Panc1 (cell line): ENCODE measurements around the gene MYO1B. TPM values are rescaled to one million over a fixed set of nuclear protein-coding genes. Genes with fewer than 3 reads are reported as not detected.

Experiments used
- ATAC-seq: fragments of 200-7000 bp; cut with Tn5 transposase; 2 replicates; pipeline ENCODE4 v1.9.1; 2020; ENCODE audit warnings: mild to moderate bottlenecking, moderate library complexity
- BruUV-seq: library from RNA; stranded (reverse); fragments of 400-500 nt; replicated peaks from 2 replicates; lab custom pipeline; 2021; lab: Mats Ljungman, UMichigan
- CTCF ChIA-PET: fragments of 300-600 bp; sonication (Branson Sonifier 250); formaldehyde crosslinking; loops from one replicate; lab custom pipeline; 2022; ENCODE audit warnings: antibody characterized with exemption; lab: Charles Lee
- POLR2A ChIA-PET: fragments of 300-600 bp; sonication (Branson Sonifier 250); formaldehyde crosslinking; loops from one replicate; lab custom pipeline; 2022; ENCODE audit warnings: antibody characterized with exemption; lab: Charles Lee
- DNase-seq: peaks from one replicate; pipeline ENCODE4 v3.0.0-alpha.2; 2010; ENCODE audit warnings: low read depth, low spot score
- H3K27ac ChIP-seq: 2 replicates; pipeline ENCODE4 v1.5.1; 2011; ENCODE audit warnings: mild to moderate bottlenecking, low read length, inconsistent platforms
- H3K27me3 ChIP-seq: fragments of 200-500 bp; sonication (Bioruptor generic); 2 replicates; pipeline ENCODE4 v1.6.0; 2014; ENCODE audit warnings: low read length, inconsistent platforms; ENCODE audit not compliant: control insufficient read depth, insufficient read depth
- H3K36me3 ChIP-seq: fragments of 200-500 bp; sonication (Bioruptor generic); 2 replicates; pipeline ENCODE4 v1.5.1; 2014; ENCODE audit warnings: inconsistent platforms, mild to moderate bottlenecking, low read length, moderate library complexity; ENCODE audit not compliant: control insufficient read depth, insufficient read depth
- H3K4me1 ChIP-seq: 2 replicates; pipeline ENCODE4 v1.5.1; 2011; ENCODE audit warnings: inconsistent platforms, mild to moderate bottlenecking, low read length, moderate library complexity; ENCODE audit not compliant: control insufficient read depth, insufficient read depth
- H3K4me3 ChIP-seq, 2 experiments: 2 replicates each; pipeline ENCODE4 v1.5.1; 2011 to 2012; ENCODE audit warnings: low read depth in 2 of 2, low read length in 2 of 2, mild to moderate bottlenecking in 2 of 2, inconsistent platforms in 1 of 2, moderate library complexity in 1 of 2
- H3K9me3 ChIP-seq: fragments of 200-500 bp; sonication (Bioruptor generic); 2 replicates; pipeline ENCODE4 v1.5.1; 2014; ENCODE audit warnings: low read depth, mild to moderate bottlenecking, inconsistent platforms, low read length, moderate library complexity; ENCODE audit not compliant: control insufficient read depth, insufficient read depth
- CTCF ChIP-seq: fragments of 450-650 bp; IDR thresholded peaks from 2 replicates; pipeline ENCODE4 v1.5.1; 2017; ENCODE audit warnings: mild to moderate bottlenecking
- POLR2AphosphoS5 ChIP-seq: IDR thresholded peaks from 2 replicates; pipeline ENCODE4 v1.6.1; 2012; ENCODE audit warnings: mild to moderate bottlenecking, low read depth, low read length, moderate library complexity
- REST ChIP-seq, 2 experiments: IDR thresholded peaks; 2 replicates each; pipeline ENCODE4 v1.6.1; 2011 to 2012; ENCODE audit warnings: low read depth in 2 of 2, control low read depth in 1 of 2, low read length in 1 of 2, mild to moderate bottlenecking in 1 of 2, moderate library complexity in 1 of 2; ENCODE audit not compliant: insufficient read depth in 1 of 2
- SIN3A ChIP-seq: IDR thresholded peaks from 2 replicates; pipeline ENCODE4 v1.6.1; 2012; ENCODE audit warnings: low read depth, mild to moderate bottlenecking, low read length, moderate library complexity, borderline replicate concordance; ENCODE audit not compliant: insufficient read depth
- in situ Hi-C: cut with HindIII; loops from 2 replicates; pipeline ENCODE4 v1.10.0; 2016; ENCODE audit warnings: low sequenced_read_pairs, low pct_unique_long_range_greater_than_20kb
- intact Hi-C: fragments of 100-400 bp; cut with micrococcal nuclease; formaldehyde crosslinking; loops from one replicate; pipeline ENCODE4 v1.10.0; 2022; ENCODE audit not compliant: unreplicated experiment
- total RNA-seq: library from RNA; stranded (reverse); gene quantifications from one replicate; pipeline ENCODE4 v1.2.1, GENCODE V29; 2021; ENCODE audit not compliant: unreplicated experiment

MYO1B gene
- total RNA-seq, 1 experiment from 2014 or later, result 51.5 TPM

- Histone ChIP-seq H3K27me3 (no peaks in the 10 kb centered on the region), H3K27ac (0 out of 2 replicates have a peak overlapping the region, but pooled peaks have one; percentile 17), H3K4me1 (peaks cover 15% of the 10 kb centered on the region), H3K36me3 (no peaks in the 10 kb centered on the region), H3K9me3 (no peaks in the 10 kb centered on the region), H3K4me3 (no peak overlapping the region)
- TF ChIP-seq REST (IDR thresholded peaks at IDR 0.05; ENCODE audit: insufficient read depth in 1 of 2, low read depth in 2 of 2, low read length in 1 of 2) (no peak), SIN3A (no peak)
- intact Hi-C loops, result no loop called here
- in situ Hi-C loops, result no loop called here
- no TSS peak for BruUV-seq
- ChIA-PET CTCF (interaction anchor here (0.5 kb wide), 2 partner anchors 9 to 86 kb away, joined by 4 to 12 read pairs; no protein-coding TSS in a partner anchor), POLR2A (no interaction called here)
- DNase-seq (no peak), ATAC-seq (peak; percentile 61)
Measured at GRCh38 chr2:191255756-191256312, 10.6 kb downstream of the MYO1B start.

- TF ChIP-seq REST (IDR thresholded peaks at IDR 0.05; ENCODE audit: insufficient read depth in 1 of 2, low read depth in 2 of 2, low read length in 1 of 2) (no peak), POLR2AphosphoS5 (no peak), CTCF (no peak), SIN3A (no peak)
- H3K4me1 ChIP-seq, result peaks cover 12% of the 10 kb centered on the region
- intact Hi-C loops, result no loop called here
- H3K4me3 ChIP-seq, result no peak overlapping the region
- in situ Hi-C loops, result no loop called here
- ChIA-PET CTCF (no interaction called here), POLR2A (no interaction called here)
- no TSS peak for BruUV-seq
- no peaks in the 10 kb centered on the region for H3K9me3 ChIP-seq
- DNase-seq, result no peak
- no peaks in the 10 kb centered on the region for H3K36me3 ChIP-seq
- no peaks in the 10 kb centered on the region for H3K27me3 ChIP-seq
- no peak for ATAC-seq
- H3K27ac ChIP-seq, result no peak overlapping the region
Measured at GRCh38 chr2:191257934-191258333, 12.7 kb downstream of the MYO1B start.
